GM18519 (cell line): Measurements from ENCODE around the gene RERE.

ENCODE experiments used
- ATAC-seq: cut with Tn5 transposase; IDR thresholded peaks from one replicate; pipeline ENCODE4 v1.9.1; 2021; ENCODE audit warnings: mild to moderate bottlenecking, moderate library complexity; ENCODE audit not compliant: unreplicated experiment, low FRiP score

The RERE gene

GRCh38 chr1:8363767-8364301, 453.6 kb downstream of the RERE start:
- ATAC-seq = no peak

DNA sequence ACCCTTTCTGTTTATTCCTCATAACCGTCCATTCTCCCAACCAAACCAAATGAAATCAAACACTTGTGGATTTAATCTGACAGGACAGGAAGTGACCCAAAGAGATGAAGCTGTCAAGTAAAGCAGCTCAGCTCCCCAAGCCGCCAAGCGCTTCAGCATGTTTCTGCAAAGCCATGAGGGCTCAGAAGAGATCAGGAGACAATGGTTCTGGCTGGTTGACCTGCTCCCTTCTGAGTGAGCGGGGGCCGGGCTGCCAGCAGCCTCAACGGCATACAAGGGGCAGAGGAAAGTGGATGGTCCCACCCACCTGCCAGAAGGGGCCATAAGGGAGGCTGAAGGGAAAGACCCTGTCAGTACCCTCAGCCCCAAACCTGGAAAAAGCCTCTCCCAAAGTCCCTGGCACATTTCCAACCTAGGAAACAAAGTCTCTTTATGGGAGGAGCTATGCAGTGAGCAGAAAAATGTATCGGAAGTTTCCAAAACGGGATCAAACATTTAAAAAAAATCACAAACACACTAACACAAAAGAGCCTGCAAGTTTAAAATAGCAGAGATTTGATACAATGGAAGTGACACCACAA, 454.2 kb downstream of the RERE start:
- no peak for ATAC-seq

DNA sequence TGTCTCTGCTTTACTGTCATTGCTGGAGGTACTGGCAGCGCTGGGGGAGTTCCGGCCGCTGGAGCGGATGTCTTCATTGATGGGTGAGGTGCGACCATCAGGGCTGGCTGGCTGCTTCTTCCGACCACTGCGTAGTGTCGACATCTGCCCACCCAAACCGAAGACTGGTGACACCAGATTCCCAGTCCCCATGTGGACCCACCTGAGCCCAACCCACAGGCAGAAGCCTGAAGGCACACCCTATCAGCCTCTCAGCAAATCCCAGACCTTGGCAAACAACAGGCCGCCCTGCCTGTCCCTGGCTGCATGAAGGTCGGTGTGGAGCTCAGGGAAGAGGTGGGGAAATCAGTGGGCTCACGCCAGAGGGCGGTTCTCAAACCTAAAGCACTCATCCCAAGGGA, 454.7 kb downstream of the RERE start:
- no peak for ATAC-seq

DNA sequence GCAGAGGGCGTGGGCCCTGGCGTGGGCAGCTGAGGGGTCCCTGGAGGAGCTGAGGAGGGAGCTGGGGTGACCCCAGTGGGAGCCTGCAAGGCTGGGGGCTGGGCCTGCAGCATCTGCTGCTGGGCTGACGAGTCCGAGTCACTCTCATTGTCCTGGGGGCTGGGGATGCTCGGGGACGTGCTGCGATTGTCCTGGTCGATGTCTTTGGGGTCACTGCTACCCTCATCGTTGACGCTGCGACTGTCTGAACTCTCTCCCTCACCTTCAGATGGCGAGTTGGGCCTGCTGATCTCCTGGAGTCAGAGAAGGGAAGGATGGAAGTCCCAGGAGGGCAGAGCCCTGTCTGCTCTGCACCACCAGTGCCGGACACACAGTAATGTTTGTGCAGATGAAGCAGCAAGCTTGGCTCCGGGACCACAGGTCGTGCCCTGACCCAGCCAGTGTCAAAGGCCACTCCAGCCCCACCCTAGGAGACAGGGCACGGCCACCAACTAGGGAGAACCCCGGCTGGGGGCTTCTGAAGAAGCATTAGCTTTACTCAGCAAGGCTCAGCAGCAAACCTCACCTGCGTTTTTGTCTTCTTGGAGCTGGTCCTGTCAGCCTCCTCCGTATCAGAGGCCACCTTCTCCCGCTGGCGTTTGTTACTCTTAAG, 456.1 kb downstream of the RERE start:
- no peak for ATAC-seq

DNA sequence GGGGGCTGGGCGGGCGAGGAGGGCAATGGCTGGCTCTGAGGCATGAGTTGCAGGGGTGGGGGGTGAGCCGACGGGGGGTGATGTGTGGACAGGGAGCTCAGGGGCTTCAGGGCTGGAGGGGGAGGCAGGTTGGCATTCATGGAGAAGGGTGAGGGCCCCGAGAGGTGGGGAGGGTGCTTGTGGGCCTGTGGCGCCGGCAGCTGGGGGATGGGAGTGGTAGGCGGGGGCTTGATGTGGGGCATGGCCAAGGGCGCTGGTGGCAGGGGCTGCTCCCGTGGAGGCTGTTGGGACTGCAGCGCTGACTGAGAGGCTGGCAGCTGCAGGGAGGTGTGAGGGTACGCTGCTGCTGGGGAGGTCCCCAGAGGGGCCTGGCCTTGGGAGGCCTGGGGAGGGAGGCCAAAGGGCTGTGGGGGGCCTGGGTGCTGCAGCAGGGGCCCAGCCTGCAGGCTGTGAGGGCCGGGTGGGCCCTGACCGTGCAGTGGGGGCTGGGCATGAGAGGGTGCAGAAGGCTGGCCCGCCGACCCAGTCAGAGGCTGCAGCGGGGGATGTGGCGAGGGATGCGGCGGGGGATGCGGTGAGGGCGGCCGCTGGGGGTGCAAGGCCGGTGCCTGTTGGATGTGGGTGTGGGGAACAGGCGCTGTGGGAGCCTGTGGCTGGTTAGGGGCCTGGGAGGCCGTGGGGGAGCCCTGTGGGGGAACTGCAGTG, 456.8 kb downstream of the RERE start:
- no peak for ATAC-seq

GRCh38 chr1:8359617-8360481, 457.6 kb downstream of the RERE start:
- no peak for ATAC-seq

- no peak for ATAC-seq
Observed at GRCh38 chr1:8358897-8359616, 458.4 kb downstream of the RERE start.

GRCh38 chr1:8358241-8358896, 459.1 kb downstream of the RERE start:
- no peak for ATAC-seq

- no peak for ATAC-seq
Observed at GRCh38 chr1:8357329-8358101, 459.9 kb downstream of the RERE start.

GRCh38 chr1:8356256-8357209, 460.9 kb downstream of the RERE start:
- no peak for ATAC-seq

GRCh38 chr1:8355439-8356255, 461.8 kb downstream of the RERE start:
- ATAC-seq = no peak

- no peak for ATAC-seq
Observed at GRCh38 chr1:8354038-8354437, 463.4 kb downstream of the RERE start.

GRCh38 chr1:8352886-8353785, 464.3 kb downstream of the RERE start:
- ATAC-seq = no peak

DNA sequence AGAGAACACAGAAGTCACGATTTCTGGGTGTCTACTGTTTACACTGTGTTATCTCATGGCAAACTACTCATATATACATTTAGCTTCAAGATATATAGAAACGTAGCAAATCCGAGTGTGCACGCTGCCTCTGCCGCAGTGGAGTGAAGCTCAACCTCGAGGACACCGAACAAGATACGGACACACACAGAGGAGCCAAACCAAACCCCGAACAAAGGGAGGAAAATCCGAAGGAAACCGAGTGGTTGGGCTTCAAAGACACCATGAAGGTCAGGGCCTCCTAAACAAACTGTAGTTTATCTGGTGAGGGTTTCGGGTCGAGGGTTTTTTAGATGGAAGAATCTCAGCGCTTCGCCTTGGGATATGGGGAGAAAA, 465.0 kb downstream of the RERE start:
- no peak for ATAC-seq

DNA sequence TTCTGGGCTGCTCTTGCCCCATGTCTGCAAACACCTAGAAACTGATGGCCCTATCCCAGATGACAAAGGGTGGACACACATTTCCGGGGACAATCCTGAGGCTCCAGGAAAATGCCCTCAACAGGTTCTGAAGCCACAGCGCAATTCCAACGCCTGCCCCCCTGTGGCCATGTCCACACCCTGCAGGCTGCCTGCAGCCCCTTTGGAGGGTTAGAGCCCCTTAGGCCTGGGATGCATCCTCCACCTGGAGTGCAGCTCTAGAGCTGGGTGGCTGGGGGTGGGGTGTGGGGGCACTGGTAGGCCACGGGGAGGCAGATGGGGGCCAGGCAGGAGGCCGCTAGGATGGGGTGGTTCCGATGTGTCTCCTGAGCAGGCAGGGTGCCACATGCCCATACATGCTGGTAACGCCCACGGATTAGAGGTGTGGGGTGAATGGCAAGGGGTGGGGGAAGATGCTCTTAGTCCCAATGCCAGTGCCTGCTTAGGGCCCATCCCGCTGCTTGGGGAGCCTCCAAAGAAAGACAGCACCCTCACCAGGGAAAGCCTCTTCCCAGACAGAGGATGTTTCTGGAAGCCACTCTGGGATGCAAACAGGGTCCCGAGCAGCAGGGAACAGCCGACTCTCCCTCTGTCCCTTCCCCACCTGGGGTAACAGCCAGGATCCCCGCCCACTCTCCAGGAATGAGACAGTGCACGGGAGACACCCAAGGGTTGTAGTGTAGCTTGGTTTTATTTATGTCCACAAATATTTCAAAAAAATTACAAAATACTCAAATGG, 465.6 kb downstream of the RERE start:
- no peak for ATAC-seq
